Stimulated activated CD4-positive, alpha-beta T cell treated with anti-CD3 and anti-CD28 coated beads, Interleukin-15, amount 100 ng/mL, for 24 hours (primary cell): ENCODE measurements around the gene MGAT4A.

Experiments
- DNase-seq: peaks from one replicate; pipeline ENCODE4 v3.0.0-alpha.2; 2020

Gene MGAT4A

GRCh38 chr2:98569197-98569793 is 161.6 kb downstream of the MGAT4A start:
- peak; percentile 78 for DNase-seq
